HL-60/S4 (cell line): ENCODE measurements around the gene CYFIP2.
"Not testable (repeated sequence)": the region's sequence is repeated elsewhere in the genome, so short reads cannot be mapped to it uniquely, and the experiment has no call there.

Experiments
- in situ Hi-C: fragments of 300-500 bp; cut with MboI; formaldehyde crosslinking; loops from 2 replicates; pipeline ENCODE4 v1.14.3; 2022; ENCODE audit warnings: low sequenced_read_pairs

The CYFIP2 gene

DNA sequence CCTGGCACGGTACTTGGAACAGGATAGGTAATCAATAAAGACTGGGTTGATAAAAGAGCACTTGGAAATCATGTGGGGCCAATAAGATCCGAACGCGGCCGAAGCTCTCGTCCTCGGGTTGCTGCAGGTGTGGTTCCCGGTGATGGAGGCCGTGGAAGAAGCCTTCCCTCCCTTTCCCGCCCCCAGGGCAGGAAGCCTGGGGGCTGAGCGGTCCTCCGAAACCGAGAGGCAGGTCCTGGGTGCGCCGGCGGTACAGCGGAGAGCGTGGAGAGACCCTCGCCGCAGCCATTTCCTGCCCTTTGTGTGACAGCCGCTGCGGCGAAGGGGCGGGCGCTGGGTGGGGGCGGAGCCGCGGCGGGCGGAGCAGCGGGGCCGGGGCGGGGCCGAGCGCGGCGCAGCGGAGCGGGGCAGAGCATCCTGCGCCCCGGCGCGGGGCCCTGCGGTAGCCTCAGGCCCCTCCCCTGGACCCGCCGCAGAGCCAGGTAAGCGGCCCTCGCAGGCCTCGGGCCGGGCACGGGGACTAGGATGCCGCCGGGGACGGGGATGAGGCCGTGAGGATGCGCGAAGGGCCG lies at the start of gene CYFIP2:
TSS of gene CYFIP2 (plus strand) at position 410 of the 572 bp plus-strand sequence. CDS start 19,239 bp downstream, outside the sequence.
- in situ Hi-C loops: no loop called here

DNA sequence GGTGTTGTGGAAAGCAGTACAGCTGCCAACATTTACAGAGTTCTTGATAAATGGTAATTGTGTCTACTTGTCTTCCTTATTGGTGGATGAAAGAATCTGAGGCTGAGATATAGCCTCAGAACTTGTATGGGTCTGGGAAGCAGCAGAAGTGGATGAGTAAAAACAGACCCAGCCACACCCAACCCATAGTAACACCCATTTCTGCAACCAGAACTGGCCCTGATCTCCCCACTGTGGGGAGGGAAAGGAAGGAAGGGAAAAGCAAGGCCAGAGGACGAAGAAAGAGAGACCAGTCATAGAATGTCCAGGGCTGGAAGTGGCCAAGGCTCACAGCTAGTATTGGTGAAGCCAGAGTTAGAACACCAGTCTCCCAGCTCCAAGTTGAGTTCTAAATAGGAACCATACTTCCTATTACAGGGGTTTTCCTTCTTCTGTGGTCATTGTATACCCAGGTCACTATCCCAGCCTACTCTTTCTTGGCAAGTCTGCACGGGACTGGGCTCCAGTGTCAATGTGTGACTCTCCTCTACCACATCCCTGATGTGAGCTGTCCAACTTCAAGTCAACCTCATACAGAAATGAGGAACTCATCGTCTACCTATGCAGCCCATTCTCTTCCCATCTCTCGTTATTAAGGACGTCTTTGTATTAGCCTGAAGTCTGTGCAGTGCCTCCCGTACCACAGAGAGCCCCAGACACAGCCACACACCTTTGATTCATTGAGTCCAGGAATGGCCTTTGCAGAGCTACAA lies 49.4 kb upstream of the CYFIP2 start:
- in situ Hi-C loops: no loop called here

DNA sequence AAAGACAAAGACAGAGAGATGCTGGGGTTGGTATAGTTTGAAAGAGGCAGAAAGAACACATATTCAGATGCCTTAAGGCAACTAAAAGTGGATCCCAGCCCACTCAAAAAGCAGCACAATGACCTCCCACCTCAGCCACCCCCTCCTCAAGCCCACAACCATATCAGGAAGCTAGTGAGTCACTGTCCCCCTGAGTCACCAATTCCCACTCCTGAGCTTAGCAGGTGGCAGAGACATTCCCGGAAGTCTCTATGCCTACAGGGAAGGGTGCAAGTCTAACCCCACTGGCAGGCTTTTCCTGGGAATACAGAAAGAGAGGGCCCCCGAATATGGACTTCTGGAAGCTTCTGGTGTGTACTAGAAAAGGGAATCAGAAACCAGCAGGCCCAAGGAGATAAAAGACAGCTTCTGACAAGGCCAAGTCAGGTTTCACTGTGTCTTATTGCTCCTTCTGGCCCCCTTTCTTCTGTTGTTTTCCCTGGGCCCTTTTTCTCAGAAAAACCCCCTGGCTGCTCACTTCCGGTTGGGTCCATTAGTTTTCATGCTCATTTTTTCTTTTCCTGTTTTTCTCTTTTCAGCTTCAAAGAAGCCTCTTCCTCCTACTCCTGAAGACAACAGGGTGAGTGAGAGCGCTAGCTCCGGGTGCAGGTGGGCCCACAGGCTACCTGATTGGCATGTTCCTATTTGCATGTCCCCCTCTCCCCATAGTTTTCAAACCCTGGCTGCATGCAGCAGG lies 48.5 kb upstream of the CYFIP2 start:
- in situ Hi-C loops: no loop called here

DNA sequence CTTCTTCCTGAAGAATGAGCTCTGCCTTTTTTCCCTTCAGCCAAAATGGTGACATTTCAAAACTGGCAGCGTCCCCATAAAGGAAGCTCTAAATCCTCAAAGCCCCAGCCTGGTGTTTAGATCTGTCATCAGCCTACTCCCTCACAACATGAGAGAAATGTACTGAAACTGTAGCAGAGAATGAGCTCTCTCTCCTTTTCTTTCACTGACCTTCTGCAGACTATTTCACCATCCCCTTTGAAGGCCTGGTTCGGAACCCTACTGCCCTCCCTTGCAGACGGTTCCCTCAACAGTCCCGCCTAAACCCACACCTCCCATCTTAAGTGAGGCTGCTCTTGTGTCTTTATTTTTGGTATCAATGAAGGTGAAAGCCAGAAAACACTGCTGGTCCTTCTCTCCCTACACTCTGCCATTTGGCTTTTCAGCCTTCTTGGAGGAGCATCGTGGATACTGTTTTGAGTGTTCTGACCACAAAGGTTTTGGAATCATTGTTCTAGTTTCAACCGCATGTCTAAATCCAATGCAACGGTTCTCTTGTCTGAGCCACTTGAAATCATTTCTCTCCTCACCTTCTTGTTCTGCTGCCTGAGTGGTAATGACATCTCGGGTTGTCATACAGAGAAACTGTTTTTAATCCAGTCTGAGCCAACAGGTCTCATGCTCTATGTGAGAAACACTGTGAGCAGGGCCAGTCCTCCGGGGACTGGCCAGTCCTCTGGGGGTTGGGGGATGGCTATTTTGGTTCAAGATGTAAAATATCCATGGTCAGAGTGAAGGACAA lies 46.2 kb upstream of the CYFIP2 start:
- in situ Hi-C loops: no loop called here

DNA sequence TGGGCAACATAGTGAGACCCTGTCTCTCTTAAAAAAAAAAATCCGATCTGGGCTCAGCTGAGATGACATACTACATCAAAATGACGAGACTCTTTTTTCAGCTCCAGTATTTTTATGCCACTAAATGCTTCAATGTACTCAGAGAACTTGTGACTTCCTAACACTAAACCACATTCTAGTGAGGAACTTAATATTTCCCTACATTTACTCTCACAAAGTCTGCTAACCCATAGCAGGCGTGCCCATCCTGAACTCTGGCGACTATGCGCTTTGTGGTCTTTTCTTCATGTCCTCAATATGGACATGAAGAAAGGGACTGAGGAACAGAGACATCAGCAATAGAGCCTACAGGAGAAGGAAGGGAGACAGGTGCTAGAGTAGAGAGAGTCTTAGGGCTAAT lies 44.0 kb upstream of the CYFIP2 start:
- in situ Hi-C loops: no loop called here

DNA sequence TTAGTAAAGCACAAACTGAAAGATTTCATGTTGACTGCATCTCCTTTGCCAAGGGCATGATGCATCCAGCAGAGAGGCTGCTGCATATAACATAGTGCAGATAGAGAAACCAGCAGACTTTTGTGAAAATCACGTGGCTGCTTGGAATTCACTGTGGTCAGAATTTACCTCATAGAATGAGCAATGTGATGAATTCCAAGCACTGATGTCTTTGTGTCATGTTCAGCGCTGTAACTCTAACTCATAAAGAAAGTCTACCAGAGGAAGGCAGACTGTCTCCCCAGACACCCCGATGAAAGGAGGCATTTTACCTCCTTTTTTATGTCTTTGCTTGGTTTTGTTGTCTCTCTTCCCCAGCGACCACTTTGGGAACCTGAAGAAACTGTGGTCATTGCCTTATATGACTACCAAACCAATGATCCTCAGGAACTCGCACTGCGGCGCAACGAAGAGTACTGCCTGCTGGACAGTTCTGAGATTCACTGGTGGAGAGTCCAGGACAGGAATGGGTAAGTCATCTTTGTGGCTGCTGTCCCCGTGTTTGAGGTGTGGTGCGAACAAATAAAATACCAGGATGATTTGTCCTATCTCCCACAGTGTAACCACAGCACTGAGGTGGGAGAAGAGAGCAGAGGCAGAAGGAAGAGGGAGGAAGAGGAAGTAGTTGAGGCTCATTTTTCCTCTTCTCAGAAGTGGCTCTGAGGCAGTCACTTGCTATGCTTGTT lies 43.3 kb upstream of the CYFIP2 start:
- in situ Hi-C loops: no loop called here

DNA sequence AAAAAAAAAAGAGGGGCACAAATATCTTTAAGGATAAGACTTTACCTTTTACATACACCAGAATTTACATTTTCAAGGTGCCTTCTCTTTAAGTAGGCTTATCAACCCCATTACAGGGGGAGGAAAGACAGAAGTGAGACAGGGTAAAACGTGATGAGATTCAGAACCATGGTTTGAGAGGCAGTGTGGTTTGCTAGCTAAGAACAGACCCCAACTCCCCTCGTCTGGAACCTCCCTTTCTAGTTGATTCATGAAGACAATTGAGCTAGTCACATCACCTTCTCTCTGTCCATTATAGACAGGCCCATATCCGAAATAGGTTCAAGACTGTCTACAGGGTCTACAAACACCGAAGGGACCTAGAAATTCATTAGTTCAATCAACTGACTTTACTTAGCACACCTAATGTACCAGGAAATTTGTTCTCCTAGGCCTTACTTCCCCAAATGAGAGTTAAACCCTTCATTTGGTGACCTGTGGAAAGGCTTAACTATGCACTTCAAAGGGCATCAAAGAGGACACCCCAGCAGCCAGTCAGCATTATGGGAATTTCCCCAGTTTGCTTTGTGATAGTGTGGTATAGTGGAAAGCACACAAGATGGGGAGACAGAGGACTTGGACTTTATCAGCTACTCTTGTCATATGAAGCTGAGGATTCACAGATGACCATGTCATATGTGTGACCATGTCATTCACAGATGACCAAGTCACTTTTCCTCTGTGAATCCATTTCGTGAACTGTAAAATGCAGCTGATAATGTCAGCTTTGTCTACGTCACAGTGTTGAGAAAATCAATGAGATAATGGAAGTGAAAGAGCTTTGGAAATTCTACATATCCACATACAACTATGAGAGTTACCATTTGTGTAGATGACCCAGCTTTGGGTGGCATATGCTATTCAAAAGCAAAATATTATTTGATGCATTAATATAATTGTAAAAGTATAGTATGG lies 40.2 kb upstream of the CYFIP2 start:
- in situ Hi-C loops: no loop called here

DNA sequence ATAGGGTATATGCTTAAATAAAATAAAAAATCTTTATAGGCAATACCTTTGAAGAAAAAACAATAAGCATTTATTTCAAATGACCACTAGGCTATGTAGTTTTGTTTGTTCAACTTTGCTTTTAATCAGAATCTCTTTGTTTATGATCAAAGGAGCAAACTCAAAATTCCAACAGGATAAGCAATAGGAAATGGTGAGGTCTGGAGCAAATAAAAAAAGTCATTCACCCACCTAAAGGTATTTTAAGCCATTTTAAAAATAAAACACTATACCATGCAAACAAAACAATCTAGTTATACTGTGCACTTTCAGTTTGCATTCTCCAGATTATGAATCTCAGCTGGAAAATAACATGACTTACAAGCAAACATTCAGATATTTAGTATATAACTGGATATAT lies 35.3 kb upstream of the CYFIP2 start:
- in situ Hi-C loops: no loop called here

DNA sequence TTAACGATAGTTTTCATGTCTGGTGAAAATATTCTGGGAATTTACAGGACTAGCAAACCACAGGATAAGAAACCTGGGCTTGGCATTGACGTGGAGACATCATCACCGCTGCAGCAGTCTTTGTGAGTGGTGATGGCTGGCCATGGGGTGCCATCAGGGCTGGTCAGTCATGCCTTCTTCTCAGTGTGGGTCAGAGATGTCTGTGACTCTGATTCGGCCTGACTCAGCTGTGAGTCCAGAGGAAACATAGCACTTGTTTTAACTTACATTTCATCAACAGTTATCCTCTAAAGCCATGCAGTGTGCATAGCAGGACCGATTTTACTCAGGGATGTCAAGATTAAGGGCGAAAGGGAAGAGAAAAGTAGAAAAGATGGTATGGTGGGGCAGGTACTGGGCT lies 33.2 kb upstream of the CYFIP2 start:
- in situ Hi-C loops: no loop called here

DNA sequence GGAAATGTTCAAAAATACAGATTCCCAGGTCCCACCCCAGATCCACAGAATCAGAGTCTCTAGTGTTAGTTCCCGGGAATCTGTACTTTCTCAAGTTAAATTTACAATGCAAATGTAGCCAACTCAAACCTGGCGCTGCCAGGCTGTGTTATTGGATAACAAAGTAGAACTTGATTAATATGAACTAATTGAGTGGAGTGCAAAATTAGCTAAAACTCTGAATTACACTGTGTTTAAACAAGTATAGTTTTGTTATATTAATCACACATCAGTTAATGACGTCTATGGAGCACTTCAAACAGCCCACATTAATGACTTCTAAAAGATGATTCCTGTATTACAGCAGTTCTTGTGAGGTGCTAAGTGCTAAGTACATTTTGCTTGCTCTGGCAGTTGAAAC lies 32.4 kb upstream of the CYFIP2 start:
- in situ Hi-C loops: no loop called here

DNA sequence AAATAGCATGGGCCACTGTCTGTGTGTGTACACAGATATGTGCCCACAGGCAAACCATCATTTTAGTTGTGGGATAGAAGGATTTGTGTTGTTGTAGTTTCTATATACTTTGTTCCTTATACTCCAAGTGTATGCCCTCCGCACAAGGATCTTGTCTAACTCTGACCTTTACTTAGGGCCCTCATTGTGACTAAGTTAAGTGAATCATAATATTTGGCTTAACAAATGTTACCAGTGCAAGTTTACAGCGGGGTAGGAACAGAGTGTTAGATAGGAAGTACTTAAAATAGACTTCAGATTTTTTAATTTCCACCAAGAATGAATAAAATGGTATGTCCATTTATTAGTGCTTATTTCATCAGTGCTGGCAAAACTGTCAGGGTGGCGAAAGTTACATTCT lies 29.5 kb upstream of the CYFIP2 start:
- in situ Hi-C loops: no loop called here

DNA sequence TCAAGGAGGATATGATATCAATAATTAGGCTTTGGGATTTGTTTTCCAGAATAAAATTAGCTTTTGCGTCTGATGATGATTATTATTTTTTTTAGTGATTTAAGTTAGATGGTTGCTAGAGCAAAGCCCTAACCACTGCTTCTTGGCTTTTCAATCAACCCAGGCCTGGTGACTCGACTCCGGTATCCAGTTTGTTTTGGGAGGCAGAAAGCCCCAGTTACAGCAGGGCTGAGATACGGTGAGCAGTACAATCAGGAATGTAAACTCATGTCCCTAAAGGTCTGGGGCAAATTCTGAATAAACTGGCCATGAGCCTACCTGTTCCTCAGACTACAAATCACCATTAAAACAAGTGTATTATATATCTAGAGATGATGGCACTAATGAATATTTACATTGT lies 24.4 kb upstream of the CYFIP2 start:
- in situ Hi-C loops: no loop called here

DNA sequence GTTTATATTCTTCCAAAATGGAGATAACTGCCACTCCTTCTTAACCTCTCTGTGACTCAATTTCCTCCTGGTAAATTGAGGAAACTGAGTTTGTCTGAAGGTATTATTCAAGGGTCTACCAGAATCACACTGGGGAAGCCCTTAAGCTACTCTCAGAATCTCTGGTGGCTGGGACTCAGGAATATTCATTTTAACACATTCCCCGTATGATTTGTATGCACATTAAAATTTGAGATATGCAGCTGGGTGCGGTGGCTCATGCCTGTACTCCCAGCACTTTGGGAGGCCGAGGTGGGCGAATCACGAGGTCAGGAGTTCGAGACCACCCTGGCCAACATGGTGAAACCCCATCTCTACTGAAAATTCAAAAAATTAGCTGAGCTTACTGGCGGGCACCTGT lies 21.2 kb upstream of the CYFIP2 start:
- in situ Hi-C loops: not testable (repeated sequence)

DNA sequence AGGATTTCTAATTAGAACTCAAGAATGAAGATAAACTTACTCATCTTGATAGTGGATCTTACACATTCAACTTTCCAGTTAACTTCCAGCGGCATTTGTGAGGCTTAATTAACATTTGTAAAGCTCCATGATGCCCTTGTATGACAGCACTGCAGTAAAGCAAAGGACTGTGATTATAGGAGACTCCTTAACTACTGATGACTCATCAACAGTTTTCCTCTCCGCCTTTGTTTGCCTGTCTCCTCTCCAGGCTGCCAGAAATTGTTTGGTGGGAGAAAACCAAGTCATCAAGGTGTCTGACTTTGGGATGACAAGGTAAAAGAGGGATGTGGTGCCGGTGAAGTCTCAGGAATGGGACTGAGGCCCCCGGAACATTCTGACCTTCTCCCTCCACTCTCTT lies 20.4 kb upstream of the CYFIP2 start:
- in situ Hi-C loops: no loop called here

DNA sequence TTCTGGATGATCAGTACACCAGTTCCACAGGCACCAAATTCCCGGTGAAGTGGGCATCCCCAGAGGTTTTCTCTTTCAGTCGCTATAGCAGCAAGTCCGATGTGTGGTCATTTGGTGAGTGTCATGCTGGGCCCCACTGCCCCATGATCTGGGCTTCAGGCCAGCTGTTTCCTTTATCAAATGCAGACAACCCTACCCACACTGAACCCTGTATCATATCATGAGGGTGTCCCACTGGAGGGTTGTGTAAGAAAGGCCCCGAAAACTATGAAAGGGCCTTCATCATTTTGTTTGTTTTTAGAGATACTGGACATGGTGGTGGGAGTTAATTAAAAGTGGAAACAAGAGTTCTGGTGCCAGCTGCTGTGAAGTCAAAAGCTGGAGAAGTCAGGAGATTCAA lies 20.0 kb upstream of the CYFIP2 start:
- in situ Hi-C loops: no loop called here

DNA sequence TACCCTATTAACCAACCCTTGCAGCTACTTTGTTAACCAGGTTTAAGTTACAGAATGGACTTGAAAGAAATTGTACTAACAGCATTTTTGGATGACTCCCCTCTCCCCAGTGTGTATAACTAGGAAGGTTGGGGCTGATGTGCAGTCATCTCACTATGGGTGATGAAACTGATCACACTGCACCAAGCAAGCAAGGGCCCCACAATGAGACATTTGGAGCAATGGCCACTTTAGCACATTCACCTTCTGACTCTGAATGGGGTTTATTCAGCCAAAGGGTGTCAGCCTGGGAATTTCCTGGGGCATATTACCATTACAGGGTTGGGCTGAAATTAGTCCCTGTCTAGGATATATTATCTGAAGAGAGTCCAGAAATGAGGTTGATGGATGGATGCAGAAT lies 18.7 kb upstream of the CYFIP2 start:
- in situ Hi-C loops: no loop called here

DNA sequence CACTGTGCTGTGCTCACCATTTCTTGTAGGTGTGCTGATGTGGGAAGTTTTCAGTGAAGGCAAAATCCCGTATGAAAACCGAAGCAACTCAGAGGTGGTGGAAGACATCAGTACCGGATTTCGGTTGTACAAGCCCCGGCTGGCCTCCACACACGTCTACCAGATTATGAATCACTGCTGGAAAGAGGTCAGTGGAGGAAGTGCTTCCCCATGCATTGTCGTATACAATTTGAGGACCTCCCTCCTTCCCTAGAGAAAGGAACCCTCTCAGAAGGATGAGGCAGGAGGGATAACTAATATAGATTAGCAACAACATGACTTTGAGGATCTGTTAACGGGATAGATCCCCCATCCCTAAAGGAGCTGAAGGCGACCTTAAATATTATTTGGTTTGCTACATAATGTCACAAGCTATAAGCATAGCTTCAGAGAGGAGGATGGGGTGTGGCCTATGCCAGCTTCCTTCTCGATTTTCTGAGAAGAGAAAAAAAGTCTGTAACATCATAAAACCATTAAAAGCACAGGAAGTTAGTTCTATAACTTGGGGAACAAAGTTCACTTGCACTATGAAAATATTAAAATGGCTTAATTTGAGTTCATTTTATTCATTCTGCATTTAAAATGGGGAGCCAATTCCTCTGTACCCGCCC lies 17.0 kb upstream of the CYFIP2 start:
- in situ Hi-C loops: no loop called here

DNA sequence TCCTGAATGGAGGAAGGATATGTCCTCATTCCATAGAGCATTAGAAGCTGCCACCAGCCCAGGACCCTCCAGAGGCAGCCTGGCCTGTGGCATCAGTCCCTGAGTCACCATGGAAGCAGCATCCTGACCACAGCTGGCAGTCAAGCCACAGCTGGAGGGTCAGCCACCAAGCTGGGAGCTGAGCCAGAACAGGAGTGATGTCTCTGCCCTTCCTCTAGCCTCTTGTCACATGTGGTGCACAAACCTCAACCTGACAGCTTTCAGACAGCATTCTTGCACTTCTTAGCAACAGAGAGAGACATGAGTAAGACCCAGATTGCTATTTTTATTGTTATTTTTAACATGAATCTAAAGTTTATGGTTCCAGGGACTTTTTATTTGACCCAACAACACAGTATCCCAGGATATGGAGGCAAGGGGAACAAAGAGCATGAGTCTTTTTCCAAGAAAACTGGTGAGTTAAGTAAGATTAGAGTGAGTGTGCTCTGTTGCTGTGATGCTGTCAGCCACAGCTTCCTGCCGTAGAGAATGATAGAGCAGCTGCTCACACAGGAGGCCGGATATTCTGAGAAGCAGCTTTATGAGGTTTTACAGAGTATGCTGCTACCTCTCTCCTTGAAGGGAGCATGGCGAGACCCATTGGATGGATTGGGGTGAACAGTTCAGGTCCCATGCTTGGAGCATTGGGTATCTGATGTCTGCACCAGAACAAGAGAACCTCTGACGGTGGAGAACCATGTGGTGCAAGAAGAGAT lies 13.0 kb upstream of the CYFIP2 start:
- in situ Hi-C loops: no loop called here
